Endothelial cell (in vitro differentiated cells): ENCODE measurements around the gene MREG. TPM values are rescaled to one million over a fixed set of nuclear protein-coding genes. Genes with fewer than 3 reads are reported as not detected.
"Not testable (repeated sequence)": the region's sequence is repeated elsewhere in the genome, so short reads cannot be mapped to it uniquely, and the experiment has no call there.

Experiments
- DNase-seq: peaks from one replicate; pipeline ENCODE4 v3.0.0; 2021; ENCODE audit warnings: low spot score
- H3K27ac Mint-ChIP-seq: one replicate; pipeline ENCODE4 v1.8.0; 2021; ENCODE audit warnings: mixed read lengths, inconsistent platforms; ENCODE audit not compliant: unreplicated experiment
- H3K27me3 Mint-ChIP-seq: one replicate; pipeline ENCODE4 v1.8.0; 2021; ENCODE audit warnings: mild to moderate bottlenecking, moderate library complexity, mixed read lengths, inconsistent platforms; ENCODE audit not compliant: unreplicated experiment
- H3K36me3 Mint-ChIP-seq: one replicate; pipeline ENCODE4 v1.8.0; 2021; ENCODE audit warnings: mild to moderate bottlenecking, low read depth, mixed read lengths, inconsistent platforms; ENCODE audit not compliant: unreplicated experiment
- H3K4me1 Mint-ChIP-seq: one replicate; pipeline ENCODE4 v1.8.0; 2021; ENCODE audit warnings: mild to moderate bottlenecking, mixed read lengths, inconsistent platforms; ENCODE audit not compliant: unreplicated experiment
- H3K4me3 Mint-ChIP-seq: one replicate; pipeline ENCODE4 v1.8.0; 2021; ENCODE audit warnings: mild to moderate bottlenecking, mixed read lengths, inconsistent platforms; ENCODE audit not compliant: unreplicated experiment
- H3K9me3 Mint-ChIP-seq: one replicate; pipeline ENCODE4 v1.8.0; 2021; ENCODE audit warnings: mixed read lengths, inconsistent platforms; ENCODE audit not compliant: unreplicated experiment
- CTCF ChIP-seq: fragments of 200-600 bp; sonication (generic); IDR thresholded peaks from one replicate; pipeline ENCODE4 v1.5.0; 2021; ENCODE audit warnings: antibody characterized with exemption; ENCODE audit not compliant: unreplicated experiment
- total RNA-seq: library from RNA; stranded (reverse); fragmentation: NEBNext Ultra II Directional; extraction: Animal tissue kit (Norgen Biotek cat#: 25700); gene quantifications from one replicate; pipeline ENCODE4 v1.2.1, GENCODE V29; 2021; ENCODE audit not compliant: unreplicated experiment

Gene MREG
- total RNA-seq, 1 donor from 2014 or later, result 26.1 TPM

- Mint-ChIP-seq H3K27ac (no peak overlapping the region), H3K27me3 (no peaks in the 10 kb centered on the region), H3K4me1 (peaks cover 8% of the 10 kb centered on the region), H3K9me3 (no peaks in the 10 kb centered on the region), H3K4me3 (no peak overlapping the region), H3K36me3 (no peaks in the 10 kb centered on the region)
- no peak for DNase-seq
- TF ChIP-seq CTCF, result no peak
These were observed 38.5 kb downstream of the MREG start for GRCh38 chr2:215974700-215975429.

GRCh38 chr2:215973954-215974699, 39.2 kb downstream of the MREG start:
- Mint-ChIP-seq H3K4me1 (peaks cover 8% of the 10 kb centered on the region), H3K36me3 (no peaks in the 10 kb centered on the region), H3K4me3 (no peak overlapping the region), H3K27me3 (no peaks in the 10 kb centered on the region), H3K27ac (no peak overlapping the region), H3K9me3 (no peaks in the 10 kb centered on the region)
- TF ChIP-seq CTCF, result no peak
- no peak for DNase-seq

GRCh38 chr2:215973145-215973792, 40.1 kb downstream of the MREG start:
- no peaks in the 10 kb centered on the region for H3K36me3 Mint-ChIP-seq
- no peak for DNase-seq
- H3K9me3 Mint-ChIP-seq, result no peaks in the 10 kb centered on the region
- no peak overlapping the region for H3K27ac Mint-ChIP-seq
- peaks cover 2% of the 10 kb centered on the region for H3K27me3 Mint-ChIP-seq
- H3K4me1 Mint-ChIP-seq, result peaks cover 8% of the 10 kb centered on the region
- no peak for TF ChIP-seq CTCF
- no peak overlapping the region for H3K4me3 Mint-ChIP-seq

GRCh38 chr2:215971671-215972070, 41.7 kb downstream of the MREG start:
- no peak overlapping the region for H3K27ac Mint-ChIP-seq
- H3K27me3 Mint-ChIP-seq, result peaks cover 2% of the 10 kb centered on the region
- H3K4me3 Mint-ChIP-seq, result no peak overlapping the region
- DNase-seq, result no peak
- no peak for TF ChIP-seq CTCF
- no peaks in the 10 kb centered on the region for H3K36me3 Mint-ChIP-seq
- peaks cover 8% of the 10 kb centered on the region for H3K4me1 Mint-ChIP-seq
- no peaks in the 10 kb centered on the region for H3K9me3 Mint-ChIP-seq

GRCh38 chr2:215970894-215971293, 42.5 kb downstream of the MREG start:
- not testable (repeated sequence) for H3K27ac Mint-ChIP-seq, DNase-seq, H3K9me3 Mint-ChIP-seq, H3K27me3 Mint-ChIP-seq, H3K36me3 Mint-ChIP-seq, H3K4me3 Mint-ChIP-seq, H3K4me1 Mint-ChIP-seq
